ENCODE data around the gene LTBP3.
A peak's percentile ranks its signal among the peaks of the same experiment; 100 is the strongest.

Gene LTBP3

DNA sequence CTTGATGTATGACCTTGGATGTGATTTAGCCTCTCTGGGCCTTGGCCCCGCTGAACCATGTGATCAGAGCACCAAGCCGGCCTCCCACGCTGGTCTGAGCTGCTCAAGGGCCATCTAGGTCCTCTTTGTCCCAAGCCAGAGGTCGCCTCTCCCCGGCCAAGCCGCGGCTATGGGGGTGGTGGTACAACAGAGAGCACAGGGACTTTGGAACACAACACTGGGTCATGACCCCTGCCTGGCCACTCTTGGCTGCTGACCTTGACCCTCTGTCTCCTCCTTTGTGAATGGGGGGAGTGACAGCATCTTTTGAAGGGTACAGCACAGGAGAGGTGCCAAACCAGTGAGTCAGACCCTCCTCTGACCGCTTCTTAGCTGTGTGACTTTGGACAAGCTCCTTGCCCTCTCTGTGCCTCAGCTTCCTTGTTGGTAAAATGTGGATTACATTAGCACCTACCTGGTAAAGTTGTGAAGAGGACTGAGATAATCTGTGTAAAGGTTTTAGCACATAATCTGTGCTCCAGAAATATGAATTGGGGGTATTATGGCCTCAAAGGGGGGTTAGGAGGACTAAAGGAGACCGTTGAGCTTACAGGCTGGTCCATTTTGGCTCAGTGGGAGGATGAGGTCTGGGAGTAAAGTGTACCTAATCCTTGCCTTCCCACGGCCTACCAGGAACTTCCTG is 28.5 kb downstream of the LTBP3 start:
- TF ChIP-seq ZNF274 (IDR thresholded peaks at IDR 0.05; ENCODE audit: low read depth, low read length) (no peak), SUZ12 (IDR thresholded peaks at IDR 0.05; ENCODE audit: extremely low read depth, insufficient read depth, insufficient read length) (no peak), YY1 (IDR thresholded peaks at IDR 0.05; ENCODE audit: insufficient read depth, insufficient read length) (no peak)
- Histone ChIP-seq H3K4me3 (ENCODE audit: insufficient read length, low read depth) (no peak overlapping the region), H3K36me3 (ENCODE audit: insufficient read depth, insufficient read length, low read length) (peaks cover 80% of the 10 kb centered on the region), H3K9ac (ENCODE audit: insufficient read length, low read depth) (no peak overlapping the region), H3K4me1 (ENCODE audit: insufficient read depth, insufficient read length) (peaks cover 13% of the 10 kb centered on the region), H3K27me3 (ENCODE audit: insufficient read depth, insufficient read length) (no peaks in the 10 kb centered on the region), H3K9me3 (ENCODE audit: insufficient read depth, low read length) (no peaks in the 10 kb centered on the region)
- no peak for DNase-seq (ENCODE audit: low read depth, low spot score)

DNA sequence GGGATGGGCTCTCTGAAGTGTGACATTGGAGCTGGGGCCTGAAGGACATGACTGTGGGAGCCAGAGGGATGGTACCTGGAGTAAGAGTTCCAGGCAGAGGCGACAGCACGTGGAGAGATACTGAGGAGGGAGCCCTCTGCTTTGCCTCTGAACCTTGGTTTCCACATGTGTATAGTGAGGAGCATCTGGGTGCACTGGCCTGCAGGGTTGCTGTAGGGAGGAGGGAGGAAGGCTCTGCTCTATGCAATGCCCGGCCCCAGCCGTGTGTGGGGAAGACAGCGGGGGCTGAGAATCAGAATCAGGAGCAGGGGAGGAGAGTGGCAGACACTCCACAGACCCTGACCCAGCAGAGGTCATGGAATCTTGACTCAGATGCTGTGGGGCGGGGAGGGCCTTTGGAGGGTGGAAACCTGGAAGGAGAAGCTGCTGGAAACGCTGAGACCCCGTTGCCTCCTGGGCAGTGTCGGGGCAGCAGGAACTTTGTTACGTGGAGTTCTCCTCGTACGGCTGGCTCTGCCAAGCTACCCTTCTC is 29.3 kb downstream of the LTBP3 start:
- no peak for DNase-seq (ENCODE audit: low read depth, low spot score)
- no peak for TF ChIP-seq YY1 (IDR thresholded peaks at IDR 0.05; ENCODE audit: insufficient read depth, insufficient read length)
- no peak for TF ChIP-seq SUZ12 (IDR thresholded peaks at IDR 0.05; ENCODE audit: extremely low read depth, insufficient read depth, insufficient read length)
- TF ChIP-seq ZNF274 (IDR thresholded peaks at IDR 0.05; ENCODE audit: low read depth, low read length) = no peak
- peaks cover 18% of the 10 kb centered on the region for H3K4me1 ChIP-seq (ENCODE audit: insufficient read depth, insufficient read length)
- peaks cover 2% of the 10 kb centered on the region for H3K27me3 ChIP-seq (ENCODE audit: insufficient read depth, insufficient read length)
- peaks cover 75% of the 10 kb centered on the region for H3K36me3 ChIP-seq (ENCODE audit: insufficient read depth, insufficient read length, low read length)
- no peak overlapping the region for H3K4me3 ChIP-seq (ENCODE audit: insufficient read length, low read depth)
- peak overlapping the region; percentile 51 for H3K9ac ChIP-seq (ENCODE audit: insufficient read length, low read depth)
- H3K9me3 ChIP-seq (ENCODE audit: insufficient read depth, low read length) = no peaks in the 10 kb centered on the region

DNA sequence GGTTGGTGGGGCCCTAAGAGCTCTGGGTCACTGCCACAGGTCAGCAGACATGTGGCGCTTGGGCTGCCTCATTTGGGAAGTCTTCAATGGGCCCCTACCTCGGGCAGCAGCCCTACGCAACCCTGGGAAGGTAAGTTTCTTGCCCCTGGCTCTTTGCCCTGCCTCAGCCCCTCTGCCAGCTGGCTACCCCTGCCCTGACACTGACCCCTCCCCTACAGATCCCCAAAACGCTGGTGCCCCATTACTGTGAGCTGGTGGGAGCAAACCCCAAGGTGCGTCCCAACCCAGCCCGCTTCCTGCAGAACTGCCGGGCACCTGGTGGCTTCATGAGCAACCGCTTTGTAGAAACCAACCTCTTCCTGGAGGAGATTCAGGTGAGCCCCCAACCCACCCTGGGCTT is 31.4 kb downstream of the LTBP3 start:
- no peak for DNase-seq (ENCODE audit: low read depth, low spot score)
- Histone ChIP-seq H3K27me3 (ENCODE audit: insufficient read depth, insufficient read length) (peaks cover 4% of the 10 kb centered on the region), H3K36me3 (ENCODE audit: insufficient read depth, insufficient read length, low read length) (peaks cover 56% of the 10 kb centered on the region), H3K9ac (ENCODE audit: insufficient read length, low read depth) (no peak overlapping the region), H3K4me1 (ENCODE audit: insufficient read depth, insufficient read length) (peaks cover 20% of the 10 kb centered on the region), H3K9me3 (ENCODE audit: insufficient read depth, low read length) (no peaks in the 10 kb centered on the region), H3K4me3 (ENCODE audit: insufficient read length, low read depth) (no peak overlapping the region)
- TF ChIP-seq YY1 (IDR thresholded peaks at IDR 0.05; ENCODE audit: insufficient read depth, insufficient read length) (no peak), ZNF274 (IDR thresholded peaks at IDR 0.05; ENCODE audit: low read depth, low read length) (no peak), SUZ12 (IDR thresholded peaks at IDR 0.05; ENCODE audit: extremely low read depth, insufficient read depth, insufficient read length) (no peak)

DNA sequence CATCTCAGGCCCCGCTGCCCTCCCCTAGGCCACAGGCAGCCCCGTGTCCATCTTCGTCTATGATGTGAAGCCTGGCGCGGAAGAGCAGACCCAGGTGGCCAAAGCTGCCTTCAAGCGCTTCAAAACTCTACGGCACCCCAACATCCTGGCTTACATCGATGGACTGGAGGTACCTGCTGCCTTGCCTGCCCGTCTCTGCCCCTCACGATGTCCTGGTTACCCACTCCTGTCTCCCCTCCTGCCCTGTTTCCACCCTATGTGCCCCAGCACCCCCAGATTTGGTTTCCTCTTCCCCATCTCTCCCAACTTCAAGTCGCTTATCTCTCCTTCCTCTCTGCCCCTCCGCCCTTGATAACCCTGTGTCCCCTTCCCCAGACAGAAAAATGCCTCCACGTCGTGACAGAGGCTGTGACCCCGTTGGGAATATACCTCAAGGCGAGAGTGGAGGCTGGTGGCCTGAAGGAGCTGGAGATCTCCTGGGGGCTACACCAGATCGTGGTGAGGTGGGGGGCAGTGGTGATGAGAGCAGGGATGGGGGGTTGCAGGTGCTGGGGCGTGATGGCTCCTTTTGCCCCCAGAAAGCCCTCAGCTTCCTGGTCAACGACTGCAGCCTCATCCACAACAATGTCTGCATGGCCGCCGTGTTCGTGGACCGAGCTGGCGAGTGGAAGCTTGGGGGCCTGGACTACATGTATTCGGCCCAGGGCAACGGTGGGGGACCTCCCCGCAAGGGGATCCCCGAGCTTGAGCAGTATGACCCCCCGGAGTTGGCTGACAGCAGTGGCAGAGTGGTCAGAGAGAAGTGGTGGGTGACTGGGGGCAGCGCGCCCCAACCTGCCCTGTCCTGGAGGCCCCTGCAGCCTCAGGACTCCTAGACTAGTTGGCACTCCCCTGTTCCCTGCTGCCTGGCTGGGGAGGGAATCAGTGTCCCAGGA is 32.3 kb downstream of the LTBP3 start:
- peaks cover 4% of the 10 kb centered on the region for H3K27me3 ChIP-seq (ENCODE audit: insufficient read depth, insufficient read length)
- DNase-seq (ENCODE audit: low read depth, low spot score) = no peak
- H3K9ac ChIP-seq (ENCODE audit: insufficient read length, low read depth) = peak overlapping the region; percentile 96
- H3K9me3 ChIP-seq (ENCODE audit: insufficient read depth, low read length) = no peaks in the 10 kb centered on the region
- H3K4me3 ChIP-seq (ENCODE audit: insufficient read length, low read depth) = peak overlapping the region; percentile 89
- TF ChIP-seq YY1 (IDR thresholded peaks at IDR 0.05; ENCODE audit: insufficient read depth, insufficient read length) (no peak), ZNF274 (IDR thresholded peaks at IDR 0.05; ENCODE audit: low read depth, low read length) (no peak), SUZ12 (IDR thresholded peaks at IDR 0.05; ENCODE audit: extremely low read depth, insufficient read depth, insufficient read length) (no peak)
- peaks cover 20% of the 10 kb centered on the region for H3K4me1 ChIP-seq (ENCODE audit: insufficient read depth, insufficient read length)
- H3K36me3 ChIP-seq (ENCODE audit: insufficient read depth, insufficient read length, low read length) = peaks cover 46% of the 10 kb centered on the region

DNA sequence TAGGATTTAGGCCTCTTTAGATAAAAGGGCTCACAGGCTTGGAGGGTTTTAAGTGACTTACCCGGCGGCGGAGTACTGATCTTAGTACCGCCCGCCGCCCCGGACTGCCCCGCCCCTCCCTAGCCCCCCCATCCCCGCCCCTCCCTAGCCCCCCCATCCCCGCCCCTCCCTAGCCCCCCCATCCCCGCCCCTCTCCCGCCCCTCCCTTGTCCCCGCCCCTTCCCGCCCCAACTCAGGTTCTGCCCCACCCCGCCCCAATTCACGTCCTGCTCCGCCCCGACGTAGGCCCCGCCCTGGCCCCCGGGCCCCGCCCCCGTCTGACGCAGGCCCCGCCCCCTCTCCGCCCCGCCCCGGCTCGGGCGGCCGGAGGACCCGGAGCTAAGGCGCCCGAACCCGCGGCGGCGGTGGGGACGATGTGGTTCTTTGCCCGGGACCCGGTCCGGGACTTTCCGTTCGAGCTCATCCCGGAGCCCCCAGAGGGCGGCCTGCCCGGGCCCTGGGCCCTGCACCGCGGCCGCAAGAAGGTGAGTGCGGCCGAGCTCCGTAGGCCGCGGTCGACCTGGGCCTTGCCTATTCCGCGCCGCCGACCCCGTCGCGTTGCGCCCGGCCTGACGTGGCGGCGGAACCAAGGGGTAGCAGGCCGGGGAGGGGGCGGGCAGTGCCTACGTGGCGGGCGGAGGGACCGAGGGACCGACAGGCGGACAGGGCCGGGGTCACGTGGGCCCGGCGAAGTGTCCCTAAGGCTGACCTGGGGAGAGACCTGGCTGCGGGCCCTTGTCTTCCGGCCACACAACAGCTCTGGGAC is 33.2 kb downstream of the LTBP3 start, which contains the start of gene SCYL1:
Gene SCYL1 (plus strand): TSS at position 343 of the 805 bp plus-strand sequence. CDS start 71 bp downstream, at position 414.
- peaks cover 4% of the 10 kb centered on the region for H3K27me3 ChIP-seq (ENCODE audit: insufficient read depth, insufficient read length)
- no peaks in the 10 kb centered on the region for H3K9me3 ChIP-seq (ENCODE audit: insufficient read depth, low read length)
- H3K4me3 ChIP-seq (ENCODE audit: insufficient read length, low read depth) = peak within 1 kb of the TSS; percentile 89
- H3K36me3 ChIP-seq (ENCODE audit: insufficient read depth, insufficient read length, low read length) = peaks cover 38% of the 10 kb centered on the region
- DNase-seq (ENCODE audit: low read depth, low spot score) = no peak
- peaks cover 20% of the 10 kb centered on the region for H3K4me1 ChIP-seq (ENCODE audit: insufficient read depth, insufficient read length)
- no peak for TF ChIP-seq ZNF274 (IDR thresholded peaks at IDR 0.05; ENCODE audit: low read depth, low read length)
- TF ChIP-seq SUZ12 (IDR thresholded peaks at IDR 0.05; ENCODE audit: extremely low read depth, insufficient read depth, insufficient read length) = no peak
- TF ChIP-seq YY1 (IDR thresholded peaks at IDR 0.05; ENCODE audit: insufficient read depth, insufficient read length) = no peak
- peak within 1 kb of the TSS; percentile 96 for H3K9ac ChIP-seq (ENCODE audit: insufficient read length, low read depth)

DNA sequence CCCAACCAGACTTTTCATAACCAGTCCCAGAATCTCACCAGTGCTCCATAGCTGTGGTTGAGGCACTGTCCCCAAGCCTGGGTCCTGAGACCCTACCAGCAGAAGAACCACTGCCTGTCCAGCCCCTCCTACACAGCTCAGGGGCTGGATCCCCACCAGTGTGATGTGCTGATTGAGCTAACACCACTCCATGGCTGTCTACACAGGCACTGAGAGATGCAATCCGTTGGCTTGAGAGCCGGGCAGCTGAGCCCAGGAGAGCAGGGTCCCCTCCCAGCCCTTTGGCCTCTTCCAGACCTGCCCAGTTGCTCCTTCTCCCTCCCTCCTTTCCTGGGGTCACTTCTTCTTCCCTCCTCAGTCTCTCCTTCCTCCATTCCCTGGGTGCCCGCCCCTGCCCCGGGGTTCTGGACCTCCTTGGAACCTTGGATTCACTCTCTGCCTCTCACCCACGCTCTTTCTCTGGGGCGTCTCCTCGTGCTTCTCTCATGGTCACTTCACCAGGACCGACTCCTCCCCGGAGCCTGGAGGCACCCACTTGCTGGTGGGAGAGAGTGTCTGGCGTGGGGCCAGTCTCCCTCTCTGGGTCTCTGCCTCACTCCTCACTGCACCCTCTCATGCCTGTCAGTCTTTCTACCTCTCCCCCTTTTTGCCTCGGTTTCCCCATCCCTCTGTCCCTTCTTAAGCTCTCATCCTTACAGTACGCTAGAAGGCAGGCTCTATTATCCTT is 34.0 kb downstream of the LTBP3 start:
- Histone ChIP-seq H3K9ac (ENCODE audit: insufficient read length, low read depth) (peak overlapping the region; percentile 37), H3K36me3 (ENCODE audit: insufficient read depth, insufficient read length, low read length) (peaks cover 30% of the 10 kb centered on the region), H3K27me3 (ENCODE audit: insufficient read depth, insufficient read length) (peaks cover 4% of the 10 kb centered on the region), H3K4me1 (ENCODE audit: insufficient read depth, insufficient read length) (peaks cover 20% of the 10 kb centered on the region), H3K4me3 (ENCODE audit: insufficient read length, low read depth) (peak overlapping the region; percentile 10), H3K9me3 (ENCODE audit: insufficient read depth, low read length) (no peaks in the 10 kb centered on the region)
- DNase-seq (ENCODE audit: low read depth, low spot score) = no peak
- no peak for TF ChIP-seq YY1 (IDR thresholded peaks at IDR 0.05; ENCODE audit: insufficient read depth, insufficient read length)
- TF ChIP-seq ZNF274 (IDR thresholded peaks at IDR 0.05; ENCODE audit: low read depth, low read length) = no peak

Measured in NT2/D1 (cell line).